GM19023 (cell line): ENCODE data around the gene CAMKK2.
"Not testable (repeated sequence)": the region's sequence is repeated elsewhere in the genome, so short reads cannot be mapped to it uniquely, and the experiment has no call there.

Source experiments
- ATAC-seq: cut with Tn5 transposase; IDR thresholded peaks from one replicate; pipeline ENCODE4 v1.9.1; 2021; ENCODE audit warnings: mild to moderate bottlenecking, moderate library complexity; ENCODE audit not compliant: unreplicated experiment

The CAMKK2 gene

DNA sequence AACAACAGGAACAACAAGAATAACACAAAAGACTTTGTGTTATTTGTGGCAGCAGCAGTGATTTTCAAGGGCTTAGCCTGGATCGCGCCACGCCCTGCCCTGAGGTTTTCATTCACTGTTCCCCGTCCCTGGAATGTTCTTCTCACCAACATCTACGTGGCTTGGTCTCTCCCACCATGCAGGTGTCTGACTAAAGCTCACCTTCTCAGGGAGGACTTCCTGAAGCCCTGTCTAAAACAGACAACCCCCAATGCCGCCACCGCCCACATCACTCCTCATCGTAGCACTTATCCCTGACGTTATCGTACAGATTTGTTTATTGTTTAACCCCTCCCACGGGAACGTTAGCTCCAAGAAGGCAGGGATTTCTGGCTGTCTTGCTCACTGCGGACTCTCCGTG is 46.1 kb downstream of the CAMKK2 start:
- ATAC-seq: no peak

DNA sequence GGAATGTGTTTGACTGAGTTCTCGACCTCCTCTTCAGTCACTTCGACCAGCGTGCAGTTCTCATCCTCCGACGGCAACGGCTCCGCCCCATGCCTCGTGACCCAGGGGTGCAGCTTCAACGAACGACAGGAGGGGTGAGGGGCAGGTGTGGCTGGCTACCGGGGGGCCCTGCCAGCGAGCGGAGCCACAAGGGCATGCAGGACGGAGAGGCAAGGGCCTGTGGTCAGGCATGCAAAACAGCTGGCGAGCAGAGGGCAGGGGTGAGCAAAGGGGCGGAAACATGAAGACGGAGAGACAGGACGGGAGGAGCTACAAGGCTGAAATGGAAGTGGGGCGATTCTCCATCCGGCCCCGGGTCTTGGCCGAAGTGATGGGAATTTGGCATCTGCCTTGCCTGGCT is 47.9 kb downstream of the CAMKK2 start:
- peak; percentile 82 for ATAC-seq

DNA sequence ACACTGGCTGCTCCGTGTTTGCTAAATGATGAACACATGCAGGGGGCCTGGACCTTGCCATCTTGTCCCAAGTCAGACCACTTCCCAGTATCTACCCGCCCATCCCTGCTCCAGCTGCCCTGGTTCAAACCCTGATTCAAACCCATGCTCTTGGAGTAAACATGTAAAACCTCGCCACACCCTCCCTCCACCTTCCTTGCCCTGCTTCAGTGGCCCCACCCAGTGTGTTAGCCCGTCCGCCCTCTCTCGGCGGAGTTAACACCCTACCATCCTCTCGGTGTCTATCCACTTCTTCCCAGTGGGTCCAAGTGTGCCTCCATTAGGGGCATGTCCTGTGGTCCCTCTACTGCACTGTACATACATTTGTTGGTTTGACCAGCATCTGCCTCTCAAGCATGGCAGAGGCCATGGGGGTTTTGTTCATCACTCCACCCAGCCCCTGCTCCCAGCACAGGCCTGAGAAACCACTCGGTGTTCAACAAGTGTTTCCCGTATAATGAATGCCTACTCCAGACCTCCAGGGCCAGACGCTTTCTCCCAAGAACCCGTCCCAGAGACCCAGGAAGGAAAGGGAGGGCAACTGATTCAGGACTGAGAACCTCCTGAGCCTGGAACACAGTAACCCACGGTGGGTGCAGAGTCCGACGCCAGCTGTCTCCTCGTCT is 49.5 kb downstream of the CAMKK2 start:
- ATAC-seq: no peak

DNA sequence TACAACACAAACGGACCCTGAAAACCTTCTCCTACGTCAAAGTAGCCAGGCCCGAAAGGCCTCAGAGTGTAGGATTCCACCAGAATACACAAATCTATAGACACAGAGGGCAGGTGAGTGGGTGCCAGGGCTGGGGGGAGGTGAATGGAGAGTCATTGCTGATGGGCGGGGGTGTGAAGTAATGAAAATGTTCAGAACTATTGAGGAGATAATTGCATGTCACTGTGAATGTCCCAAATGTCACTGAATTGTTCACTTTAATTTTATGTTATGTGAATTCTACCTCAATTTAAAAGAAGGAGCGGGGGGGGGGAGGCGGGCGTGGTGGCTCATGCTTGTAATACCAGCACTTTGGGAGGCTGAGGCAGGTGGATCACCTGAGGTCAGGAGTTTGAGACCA is 50.6 kb downstream of the CAMKK2 start:
- ATAC-seq: no peak

DNA sequence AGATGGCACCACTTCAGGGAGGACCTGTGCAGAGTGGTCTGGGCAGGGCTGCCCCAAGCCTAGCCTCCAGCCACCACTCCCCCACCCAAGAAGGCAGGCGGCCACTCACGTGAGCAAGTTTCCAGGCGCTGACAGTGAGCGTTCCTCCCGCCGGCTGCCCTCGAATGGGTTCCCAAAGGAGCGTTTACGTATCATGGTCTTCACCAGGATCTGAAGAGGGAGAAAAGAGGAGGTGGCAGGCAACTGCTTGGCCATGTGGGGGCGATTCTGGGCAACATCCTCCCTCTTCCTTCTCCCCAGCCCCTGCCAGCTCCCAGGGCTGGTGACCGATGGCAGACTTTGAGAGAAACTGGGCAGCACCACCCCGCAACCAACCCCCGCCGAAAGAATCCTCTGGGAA is 51.5 kb downstream of the CAMKK2 start:
- no peak for ATAC-seq

DNA sequence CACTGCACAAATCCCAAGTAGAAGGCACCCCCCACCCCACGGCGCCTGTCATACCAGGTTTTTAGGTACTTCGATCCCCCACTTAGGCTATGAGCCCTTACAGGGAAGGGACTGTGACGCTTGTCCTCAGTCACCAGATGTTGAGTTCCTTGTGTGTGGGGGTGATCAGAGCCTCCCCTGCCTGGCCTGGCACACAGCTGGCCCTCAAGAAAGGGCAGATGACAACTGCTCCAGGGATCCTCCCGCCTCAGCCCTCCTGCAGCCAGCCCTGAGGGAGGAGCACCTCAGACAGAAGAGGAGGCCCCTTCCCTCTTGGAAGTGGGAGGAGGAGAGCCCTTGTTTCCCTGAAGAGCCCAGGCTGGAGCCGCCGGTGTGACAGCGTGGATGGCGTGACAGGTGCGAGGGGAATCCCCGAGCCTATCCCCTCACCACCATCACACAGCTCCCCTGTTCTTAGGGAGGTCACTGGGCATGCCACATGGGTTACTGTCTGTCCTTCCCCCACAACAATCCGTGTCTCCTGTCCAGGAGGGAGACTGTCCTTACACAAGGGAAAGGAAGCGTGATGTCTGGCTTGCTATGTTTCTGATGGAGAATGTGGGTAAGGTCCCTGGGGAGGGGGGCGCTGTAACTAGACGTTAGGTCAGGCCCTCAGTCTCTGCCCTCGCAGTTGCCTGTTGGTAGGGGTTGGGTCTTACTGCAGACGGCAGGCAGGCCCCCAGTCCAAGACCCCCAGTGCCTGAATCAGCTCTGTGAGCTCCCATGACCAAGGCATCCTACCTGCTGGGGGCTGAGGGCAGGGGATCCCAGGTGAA is 55.1 kb downstream of the CAMKK2 start:
- ATAC-seq: no peak

DNA sequence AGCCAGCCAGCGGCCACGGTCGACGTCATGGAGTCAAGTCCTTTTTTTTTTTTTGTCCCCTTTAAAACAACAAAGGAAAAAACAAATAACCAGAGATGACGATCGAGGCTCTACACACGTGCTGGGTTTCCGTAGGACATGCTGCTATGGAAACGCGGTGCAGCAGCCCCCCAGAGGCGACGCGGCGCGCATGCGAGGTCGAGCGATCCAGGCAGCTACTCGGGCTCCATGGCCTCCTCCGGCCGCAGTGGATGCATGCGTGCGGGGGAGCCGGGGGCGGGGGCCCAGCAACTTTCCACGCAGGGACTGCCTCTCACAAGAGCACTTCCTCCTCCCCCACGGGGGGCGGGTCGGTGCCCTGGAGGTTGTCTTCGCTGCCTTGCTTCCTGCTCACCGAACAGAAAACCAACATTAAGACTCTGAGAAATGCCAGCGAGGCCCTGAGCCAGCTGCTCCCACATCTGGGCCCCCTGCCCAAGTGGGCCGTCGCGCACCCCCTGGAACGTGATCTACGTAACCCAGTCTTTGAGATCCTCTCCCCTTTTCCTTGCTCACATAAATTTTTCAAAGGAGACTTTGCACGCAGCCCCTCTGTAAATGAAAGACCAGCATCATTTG is 55.9 kb downstream of the CAMKK2 start:
- no peak for ATAC-seq

DNA sequence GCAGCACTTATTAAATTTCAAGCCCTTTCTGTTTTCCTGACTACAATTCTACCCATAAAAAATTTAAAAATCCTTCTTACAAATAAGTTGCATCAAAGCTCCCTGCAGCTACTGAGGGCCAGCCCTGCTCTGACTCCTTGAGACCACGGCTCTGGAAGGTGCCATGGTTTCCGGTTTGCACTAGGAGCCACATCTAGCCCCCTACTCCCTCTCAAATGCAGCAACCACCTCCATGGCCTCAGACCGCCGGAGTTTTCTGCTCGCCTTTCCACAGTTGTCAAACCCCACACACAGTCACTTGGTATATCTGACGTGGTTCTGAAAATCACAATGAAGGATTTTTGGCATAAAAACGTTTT is 56.5 kb downstream of the CAMKK2 start:
- ATAC-seq: no peak

DNA sequence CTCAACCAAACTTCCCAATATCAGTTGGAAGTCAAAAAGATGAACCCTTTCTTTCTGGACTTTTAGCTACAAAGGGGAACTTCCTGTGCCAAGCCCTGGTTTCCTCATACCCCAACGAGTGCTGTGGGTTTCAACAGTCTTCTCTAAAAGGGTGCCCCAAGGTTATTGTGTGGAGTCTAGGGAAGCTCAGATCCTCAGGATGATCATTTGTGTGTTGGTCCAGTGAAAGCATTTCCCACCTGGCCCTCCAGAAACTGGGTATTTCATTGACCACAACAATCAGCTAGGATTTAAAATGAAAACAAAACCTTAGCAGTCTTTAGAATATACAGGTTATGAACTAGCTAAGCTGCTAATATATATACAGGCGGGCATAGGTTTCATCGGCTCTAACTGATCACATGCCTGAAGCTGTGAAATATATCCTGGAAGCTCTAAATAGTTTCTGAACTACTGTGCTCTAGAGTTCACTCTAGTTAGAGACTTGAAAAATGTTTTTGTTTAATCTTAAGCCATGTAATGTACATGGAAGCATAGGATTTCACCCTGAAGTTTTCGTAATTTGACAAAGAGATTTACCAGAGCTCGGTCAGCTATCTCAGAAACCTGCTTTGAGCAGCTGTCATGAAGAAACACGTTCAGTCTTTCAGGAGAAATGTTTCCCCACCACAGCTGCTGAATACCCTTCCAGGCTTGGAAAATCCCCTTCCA is 57.0 kb downstream of the CAMKK2 start:
- no peak for ATAC-seq

DNA sequence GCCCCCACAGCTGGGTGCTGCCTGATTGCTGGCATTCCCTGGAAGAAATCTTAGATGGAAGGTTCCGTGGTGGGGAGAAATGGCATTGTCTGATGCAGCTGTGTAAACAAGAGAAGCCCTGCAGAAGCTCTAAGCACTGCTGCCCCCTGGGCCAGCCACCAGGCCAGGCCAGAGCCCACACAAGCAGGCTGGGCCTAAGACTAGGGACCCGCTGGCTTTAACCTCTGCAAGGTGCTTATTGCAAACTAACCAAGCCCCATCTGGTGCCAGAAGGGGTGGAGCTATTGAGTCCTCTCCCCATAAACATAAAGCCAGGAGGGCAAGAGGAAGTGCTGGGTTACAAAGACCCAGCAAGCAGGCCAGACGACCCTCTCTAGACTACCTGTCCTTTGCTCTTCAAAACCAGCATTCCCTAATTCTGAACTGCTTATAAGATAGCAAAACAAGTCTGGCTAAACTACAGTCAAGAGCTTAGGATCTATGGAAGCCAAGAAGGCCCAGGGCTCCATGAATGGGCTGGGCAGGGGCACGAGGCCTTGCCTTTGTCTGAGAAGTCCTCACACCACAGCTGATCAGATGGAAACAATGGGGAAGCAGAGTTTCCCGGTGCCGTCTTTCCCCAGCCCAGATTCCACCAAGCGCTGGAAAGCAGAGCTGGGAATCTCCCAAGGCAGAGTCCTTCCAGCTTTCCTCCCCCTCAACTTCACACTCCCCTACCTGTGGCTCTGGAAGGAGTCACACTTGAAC is 57.7 kb downstream of the CAMKK2 start:
- ATAC-seq: no peak

DNA sequence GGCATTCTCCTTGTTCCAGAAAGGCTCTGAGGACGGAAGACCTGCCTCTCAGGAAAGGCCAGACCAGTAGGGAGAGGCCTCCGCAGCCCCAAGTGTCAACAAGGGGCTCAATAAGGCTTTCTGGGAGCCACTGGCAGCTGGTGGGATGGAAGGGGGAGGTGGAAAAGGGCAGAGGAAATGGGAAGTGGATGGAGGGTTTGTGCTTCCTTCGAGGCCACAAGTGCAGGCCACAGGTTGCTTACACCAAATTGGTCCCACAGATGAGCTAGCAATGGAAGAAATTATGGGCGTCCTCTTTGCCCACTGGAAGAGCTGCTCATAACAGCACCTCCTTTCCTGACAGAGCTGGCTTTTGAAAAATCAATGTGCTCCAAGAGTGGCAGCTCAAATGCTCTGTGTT is 58.4 kb downstream of the CAMKK2 start:
- ATAC-seq: no peak

DNA sequence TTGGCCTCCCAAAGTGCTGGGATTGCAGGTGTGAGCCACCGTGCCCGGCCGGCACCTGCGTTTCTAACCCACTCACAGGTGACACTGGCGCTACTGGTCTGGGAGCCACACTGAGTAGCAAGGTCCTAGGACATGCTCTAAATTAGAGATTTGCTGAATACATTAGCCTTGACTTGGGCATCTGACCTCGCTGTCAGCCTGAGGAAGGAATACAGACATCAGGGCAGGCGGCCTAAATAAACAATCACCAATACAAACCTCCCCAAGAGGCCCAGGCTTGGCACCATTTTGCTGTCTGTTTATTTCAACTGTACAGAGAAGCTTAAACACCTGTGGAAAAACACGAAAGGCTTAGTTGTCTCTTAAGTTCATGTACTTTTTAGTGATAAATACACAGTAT is 59.1 kb downstream of the CAMKK2 start:
- ATAC-seq: no peak

DNA sequence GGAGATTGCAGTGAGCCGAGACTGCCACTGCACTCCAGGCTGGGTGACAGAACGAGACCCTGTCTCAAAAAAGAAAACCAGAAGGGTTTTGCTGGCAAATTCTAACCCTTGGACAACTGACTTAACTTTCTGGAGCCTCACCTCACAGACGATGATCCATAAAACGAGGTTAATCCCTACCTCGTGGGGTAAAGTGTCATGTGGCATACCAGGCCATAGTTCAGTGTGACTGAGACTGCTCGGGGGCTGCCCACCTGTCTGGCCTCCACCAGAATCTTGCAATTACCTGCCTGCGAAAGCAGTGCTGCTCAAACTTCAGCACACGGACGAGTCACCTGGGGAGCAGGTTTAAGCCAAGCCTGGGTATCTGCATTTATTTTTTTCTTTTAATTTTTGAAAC is 59.7 kb downstream of the CAMKK2 start:
- no peak for ATAC-seq

DNA sequence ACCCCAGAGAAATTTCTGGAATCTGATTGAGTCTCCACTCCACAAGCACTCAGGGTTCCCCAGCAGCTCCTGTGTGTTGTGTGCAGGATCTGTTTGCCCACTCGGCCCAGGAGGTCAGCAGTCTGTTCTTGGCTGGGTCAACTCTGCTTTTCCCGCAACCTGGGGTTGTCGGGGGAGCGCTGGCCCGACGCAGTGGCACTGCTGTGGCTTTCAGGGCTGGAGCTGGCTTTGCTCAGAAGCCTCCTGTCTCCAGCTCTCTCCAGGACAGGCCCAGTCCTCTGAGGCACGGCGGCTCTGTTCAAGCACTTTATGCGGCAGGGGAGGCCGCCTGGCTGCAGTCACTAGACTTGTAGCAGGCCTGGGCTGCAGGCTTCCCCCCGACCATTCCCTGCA is 62.9 kb downstream of the CAMKK2 start:
- ATAC-seq: no peak

DNA sequence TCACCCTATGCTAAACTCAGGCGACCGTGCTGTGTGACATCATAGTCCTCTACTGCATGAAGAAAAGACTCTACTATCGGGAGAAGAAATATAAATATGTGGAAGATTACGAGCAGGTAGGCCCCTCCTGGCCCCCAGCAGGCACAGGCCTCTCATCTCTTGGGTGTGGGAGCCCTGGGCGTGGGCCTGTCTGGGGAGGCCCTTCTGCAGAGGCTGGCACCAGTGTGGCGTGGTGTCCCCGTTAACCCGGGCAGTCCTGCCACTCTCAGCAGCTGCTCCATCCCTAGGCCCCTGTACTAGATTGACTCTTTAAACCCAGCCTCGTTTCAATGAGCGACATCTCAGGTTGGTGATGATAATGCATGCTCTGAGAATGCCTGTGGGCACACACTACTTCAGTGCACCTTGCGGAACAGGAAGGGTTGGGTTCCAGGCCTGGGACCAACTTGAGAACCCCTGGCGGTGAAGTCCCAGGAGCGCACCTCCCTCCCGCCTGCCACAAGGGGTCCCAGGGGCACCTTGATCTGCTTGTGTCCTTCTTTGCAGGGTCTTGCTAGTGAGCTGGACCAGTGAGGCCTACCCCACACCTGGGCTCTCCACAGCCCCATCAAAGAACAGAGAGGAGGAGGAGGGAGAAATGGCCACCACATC is 63.4 kb downstream of the CAMKK2 start:
- no peak for ATAC-seq

DNA sequence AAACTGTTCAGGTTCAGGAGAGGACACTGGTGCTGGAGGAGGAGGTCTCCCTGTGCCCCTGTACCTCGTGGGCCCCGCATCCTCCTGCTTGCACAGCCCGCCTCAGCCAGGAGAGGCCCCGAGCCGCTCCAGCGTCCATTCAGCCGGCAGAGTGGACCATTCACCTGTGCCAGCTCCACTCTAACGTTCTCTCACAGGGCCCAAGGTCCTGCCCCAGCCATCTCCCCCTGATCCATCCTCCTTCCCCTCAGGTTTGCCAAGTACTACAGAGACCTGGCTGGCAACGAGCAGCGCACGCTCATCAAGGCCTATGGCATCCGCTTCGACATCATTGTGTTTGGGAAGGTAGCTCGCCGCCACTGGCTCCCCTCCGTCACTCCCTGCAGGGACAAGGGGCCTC is 64.3 kb downstream of the CAMKK2 start:
- ATAC-seq: no peak

DNA sequence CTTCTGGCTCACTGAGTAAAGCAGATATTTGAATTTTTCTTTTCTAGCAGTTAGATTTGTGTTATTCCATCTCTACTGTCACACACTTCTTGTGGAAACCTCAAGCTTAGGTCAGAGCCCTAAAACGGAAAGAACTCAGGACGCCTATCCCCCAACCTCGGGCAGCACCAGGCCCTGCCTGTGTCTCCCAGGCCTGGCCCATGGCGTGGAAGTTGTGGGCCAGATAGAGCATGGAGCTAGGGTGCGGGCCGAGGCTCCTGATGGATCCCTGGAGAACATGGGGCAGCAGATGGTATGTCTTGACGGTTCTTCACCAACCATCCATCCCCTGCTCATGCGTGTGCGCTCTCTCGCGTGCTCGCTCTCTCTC is 66.0 kb downstream of the CAMKK2 start:
- ATAC-seq: no peak

DNA sequence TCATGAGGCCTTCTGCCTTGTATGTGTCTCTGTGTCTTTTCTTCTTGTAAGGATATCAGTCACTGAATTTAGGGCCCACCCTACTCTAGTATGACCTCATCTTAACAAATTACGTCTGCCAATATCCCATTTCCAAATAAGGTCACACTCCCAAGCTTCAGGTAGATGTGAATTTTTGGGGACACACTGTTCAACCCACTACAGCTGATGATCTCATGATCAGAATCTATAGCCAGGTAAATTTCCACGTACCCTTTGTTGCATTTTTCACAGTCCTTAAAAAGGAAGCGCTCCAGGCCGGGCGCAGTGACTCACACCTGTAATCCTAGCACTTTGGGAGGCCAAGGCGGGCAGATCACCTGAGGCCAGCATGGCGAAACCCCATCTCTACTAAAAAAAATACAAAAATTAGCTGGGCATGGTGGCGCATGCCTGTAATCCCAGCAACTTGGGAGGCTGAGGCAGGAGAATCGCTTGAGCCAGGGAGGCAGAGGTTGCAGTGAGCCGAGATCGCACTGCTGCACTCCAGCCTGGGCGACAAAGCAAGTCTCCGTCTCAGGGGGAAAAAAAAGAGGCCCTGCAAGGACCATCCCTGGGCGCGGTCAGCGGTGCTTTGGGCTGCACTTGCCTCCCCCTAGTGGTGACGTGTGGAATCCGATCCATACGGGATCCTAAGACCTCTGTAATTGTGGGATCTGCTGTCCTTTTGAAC is 66.5 kb downstream of the CAMKK2 start:
- ATAC-seq: not testable (repeated sequence)

DNA sequence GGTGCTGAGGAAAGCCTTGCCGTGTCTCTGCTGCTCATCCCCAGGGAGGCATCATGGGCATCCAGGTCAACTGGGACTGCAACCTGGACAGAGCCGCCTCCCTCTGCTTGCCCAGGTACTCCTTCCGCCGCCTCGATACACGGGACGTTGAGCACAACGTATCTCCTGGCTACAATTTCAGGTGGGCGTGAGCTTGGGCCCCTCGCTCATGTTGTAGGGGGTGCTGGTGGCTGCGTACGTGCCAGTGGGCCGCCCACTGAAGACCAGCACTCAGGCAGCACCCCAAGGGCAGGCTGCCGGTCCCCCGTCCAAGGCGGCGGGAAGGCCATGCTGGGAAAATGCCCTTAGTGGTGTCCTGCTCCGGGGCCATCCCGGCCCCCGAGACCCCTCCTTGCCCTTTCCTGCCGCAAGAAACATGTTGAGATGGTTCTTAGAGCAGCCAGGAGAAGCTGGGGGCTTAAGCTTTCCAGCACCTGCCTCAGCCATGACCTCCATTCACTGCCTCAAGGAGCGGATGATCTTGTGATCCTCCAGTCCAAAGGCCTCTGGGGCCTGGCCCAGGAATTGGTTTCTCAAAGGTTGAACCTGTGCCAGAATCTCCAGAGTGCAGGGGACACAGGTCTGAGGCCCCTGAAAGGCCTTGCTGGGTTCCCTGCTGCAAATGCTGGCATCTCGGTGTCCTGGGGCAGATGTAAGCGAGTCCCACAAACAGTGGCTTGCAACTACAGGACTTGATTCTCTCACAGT is 67.4 kb downstream of the CAMKK2 start:
- no peak for ATAC-seq
